MM.1S (cell line): ENCODE measurements around the gene UNC5C.

Experiments used
- DNase-seq: peaks from one replicate; pipeline ENCODE4 v3.0.0-alpha.2; 2015
- H2AFZ ChIP-seq: fragments of 300-600 bp; sonication (generic); 2 replicates; pipeline ENCODE4 v1.6.0; 2016; ENCODE audit warnings: antibody characterized with exemption, low read length
- H3F3A ChIP-seq: fragments of 300-600 bp; sonication (generic); 2 replicates; pipeline ENCODE4 v1.6.1; 2016; ENCODE audit warnings: mild to moderate bottlenecking, antibody characterized with exemption, low read length, moderate library complexity, mixed read lengths; ENCODE audit not compliant: insufficient read depth
- H3K27ac ChIP-seq: fragments of 300-600 bp; sonication (generic); 2 replicates; pipeline ENCODE4 v1.5.1; 2016; ENCODE audit warnings: mild to moderate bottlenecking, low read length
- H3K27me3 ChIP-seq: fragments of 300-600 bp; sonication (generic); replicated peaks from 2 replicates; pipeline ENCODE4 v1.6.0; 2016; ENCODE audit warnings: low read length; ENCODE audit not compliant: insufficient read depth
- H3K36me3 ChIP-seq: fragments of 300-600 bp; sonication (generic); replicated peaks from 2 replicates; pipeline ENCODE4 v1.6.1; 2016; ENCODE audit warnings: mild to moderate bottlenecking, low read length, mixed read lengths; ENCODE audit not compliant: insufficient read depth
- H3K4me1 ChIP-seq: fragments of 300-600 bp; sonication (generic); 2 replicates; pipeline ENCODE4 v1.6.1; 2016; ENCODE audit warnings: low read length, mixed read lengths
- H3K4me2 ChIP-seq: fragments of 300-600 bp; sonication (generic); 2 replicates; pipeline ENCODE4 v1.6.0; 2016; ENCODE audit warnings: low read depth, low read length
- H3K4me3 ChIP-seq: fragments of 300-600 bp; sonication (generic); 2 replicates; pipeline ENCODE4 v1.5.1; 2016; ENCODE audit warnings: low read length, mixed read lengths
- H3K79me2 ChIP-seq: fragments of 300-600 bp; sonication (generic); 2 replicates; pipeline ENCODE4 v1.6.1; 2016; ENCODE audit warnings: mixed run types, low read length, mixed read lengths
- H3K9ac ChIP-seq: fragments of 300-600 bp; sonication (generic); 2 replicates; pipeline ENCODE4 v1.6.1; 2016; ENCODE audit warnings: low read length, mixed read lengths
- H3K9me2 ChIP-seq: fragments of 300-600 bp; sonication (generic); replicated peaks from 2 replicates; pipeline ENCODE4 v1.6.1; 2016; ENCODE audit warnings: mild to moderate bottlenecking, low read length, mixed read lengths; ENCODE audit not compliant: insufficient read depth
- H3K9me3 ChIP-seq: fragments of 300-600 bp; sonication (generic); replicated peaks from 2 replicates; pipeline ENCODE4 v1.6.1; 2016; ENCODE audit warnings: mild to moderate bottlenecking, low read length, mixed read lengths; ENCODE audit not compliant: insufficient read depth
- H4K20me1 ChIP-seq: fragments of 300-600 bp; sonication (generic); 2 replicates; pipeline ENCODE4 v1.6.1; 2016; ENCODE audit warnings: mild to moderate bottlenecking, low read length, moderate library complexity, mixed read lengths; ENCODE audit not compliant: insufficient read depth
- EZH2 ChIP-seq: fragments of 300-600 bp; sonication (generic); optimal IDR thresholded peaks from 2 replicates; pipeline ENCODE3; 2017; ENCODE audit warnings: low read depth, mild to moderate bottlenecking, antibody characterized with exemption, low read length, mixed read lengths
- EZH2phosphoT487 ChIP-seq: fragments of 300-600 bp; sonication (generic); IDR thresholded peaks from 2 replicates; pipeline ENCODE4 v1.6.1; 2018; ENCODE audit warnings: antibody characterized with exemption, low read length
- TF ChIP-seq, protein P1 (sequence below): fragments of 300-600 bp; sonication (generic); IDR thresholded peaks from 2 replicates; pipeline ENCODE4 v1.5.1; 2016; ENCODE audit warnings: antibody characterized with exemption, low read length, mixed read lengths

The UNC5C gene

GRCh38 chr4:95243892-95244291 lies 304.9 kb downstream of the UNC5C start:
- H4K20me1 ChIP-seq: no peaks in the 10 kb centered on the region
- H3K4me3 ChIP-seq: no peak overlapping the region
- H3K4me2 ChIP-seq: no peak overlapping the region
- TF ChIP-seq, protein P1, sequence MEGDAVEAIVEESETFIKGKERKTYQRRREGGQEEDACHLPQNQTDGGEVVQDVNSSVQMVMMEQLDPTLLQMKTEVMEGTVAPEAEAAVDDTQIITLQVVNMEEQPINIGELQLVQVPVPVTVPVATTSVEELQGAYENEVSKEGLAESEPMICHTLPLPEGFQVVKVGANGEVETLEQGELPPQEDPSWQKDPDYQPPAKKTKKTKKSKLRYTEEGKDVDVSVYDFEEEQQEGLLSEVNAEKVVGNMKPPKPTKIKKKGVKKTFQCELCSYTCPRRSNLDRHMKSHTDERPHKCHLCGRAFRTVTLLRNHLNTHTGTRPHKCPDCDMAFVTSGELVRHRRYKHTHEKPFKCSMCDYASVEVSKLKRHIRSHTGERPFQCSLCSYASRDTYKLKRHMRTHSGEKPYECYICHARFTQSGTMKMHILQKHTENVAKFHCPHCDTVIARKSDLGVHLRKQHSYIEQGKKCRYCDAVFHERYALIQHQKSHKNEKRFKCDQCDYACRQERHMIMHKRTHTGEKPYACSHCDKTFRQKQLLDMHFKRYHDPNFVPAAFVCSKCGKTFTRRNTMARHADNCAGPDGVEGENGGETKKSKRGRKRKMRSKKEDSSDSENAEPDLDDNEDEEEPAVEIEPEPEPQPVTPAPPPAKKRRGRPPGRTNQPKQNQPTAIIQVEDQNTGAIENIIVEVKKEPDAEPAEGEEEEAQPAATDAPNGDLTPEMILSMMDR: no peak
- TF ChIP-seq EZH2: no peak
- no peak for TF ChIP-seq EZH2phosphoT487
- no peaks in the 10 kb centered on the region for H3K4me1 ChIP-seq
- no peak overlapping the region for H2AFZ ChIP-seq
- H3K9me2 ChIP-seq: no peaks in the 10 kb centered on the region
- no peak overlapping the region for H3K9ac ChIP-seq
- no peaks in the 10 kb centered on the region for H3F3A ChIP-seq
- no peak for DNase-seq
- H3K36me3 ChIP-seq: no peaks in the 10 kb centered on the region
- no peaks in the 10 kb centered on the region for H3K9me3 ChIP-seq
- no peaks in the 10 kb centered on the region for H3K27me3 ChIP-seq
- no peaks in the 10 kb centered on the region for H3K79me2 ChIP-seq
- H3K27ac ChIP-seq: no peak overlapping the region

GRCh38 chr4:95238554-95238953 lies 310.2 kb downstream of the UNC5C start:
- no peaks in the 10 kb centered on the region for H3K79me2 ChIP-seq
- no peaks in the 10 kb centered on the region for H3K36me3 ChIP-seq
- H2AFZ ChIP-seq: no peak overlapping the region
- no peaks in the 10 kb centered on the region for H3K9me2 ChIP-seq
- no peaks in the 10 kb centered on the region for H4K20me1 ChIP-seq
- no peaks in the 10 kb centered on the region for H3K4me1 ChIP-seq
- no peak for TF ChIP-seq EZH2phosphoT487
- TF ChIP-seq EZH2: no peak
- TF ChIP-seq, protein P1: no peak
- no peak overlapping the region for H3K4me3 ChIP-seq
- no peaks in the 10 kb centered on the region for H3K27me3 ChIP-seq
- H3F3A ChIP-seq: no peaks in the 10 kb centered on the region
- DNase-seq: no peak
- no peaks in the 10 kb centered on the region for H3K9me3 ChIP-seq
- no peak overlapping the region for H3K9ac ChIP-seq
- H3K4me2 ChIP-seq: no peak overlapping the region
- H3K27ac ChIP-seq: no peak overlapping the region

GRCh38 chr4:95232358-95233156 lies 316.2 kb downstream of the UNC5C start:
- TF ChIP-seq, protein P1: no peak
- TF ChIP-seq EZH2 (no peak), EZH2phosphoT487 (no peak)
- H3K27me3 ChIP-seq: no peaks in the 10 kb centered on the region
- no peaks in the 10 kb centered on the region for H3K9me3 ChIP-seq
- H3K36me3 ChIP-seq: no peaks in the 10 kb centered on the region
- no peak overlapping the region for H3K27ac ChIP-seq
- H3F3A ChIP-seq: no peaks in the 10 kb centered on the region
- DNase-seq: no peak
- no peaks in the 10 kb centered on the region for H4K20me1 ChIP-seq
- no peaks in the 10 kb centered on the region for H3K79me2 ChIP-seq
- no peaks in the 10 kb centered on the region for H3K4me1 ChIP-seq
- H3K4me3 ChIP-seq: no peak overlapping the region
- H3K4me2 ChIP-seq: no peak overlapping the region
- no peak overlapping the region for H3K9ac ChIP-seq
- no peak overlapping the region for H2AFZ ChIP-seq
- H3K9me2 ChIP-seq: no peaks in the 10 kb centered on the region
